ENCODE data around the gene UBA5. TPM values are rescaled to one million over a fixed set of nuclear protein-coding genes. Genes with fewer than 3 reads are reported as not detected.
A peak's percentile ranks its signal among the peaks of the same experiment; 100 is the strongest.

Gene UBA5
- total and polyA plus RNA-seq, 9 of the 15 experiments (the other 6 are each of a cell fraction or from before 2014, with no cell fraction given), result 8.1 to 71.1 (median 29.4) TPM

- no peak for TF ChIP-seq TSHZ1 (CRISPR knock-in tag; IDR thresholded peaks at IDR 0.05)
- no peak for TF ChIP-seq MTA1 (IDR thresholded peaks at IDR 0.05; ENCODE audit: borderline replicate concordance)
- TF ChIP-seq TRIM24 (IDR thresholded peaks at IDR 0.05), result no peak
- no peak for TF ChIP-seq ZFP30 (CRISPR knock-in tag; IDR thresholded peaks at IDR 0.05; ENCODE audit: borderline replicate concordance)
- TF ChIP-seq RAD21 (CRISPR knock-in tag; conservative IDR thresholded peaks at IDR 0.05 in 1 of 2, IDR thresholded peaks at IDR 0.05 in 1 of 2), result no peak
- no peak for TF ChIP-seq SMARCB1 (IDR thresholded peaks at IDR 0.05; ENCODE audit: insufficient read length, low read depth)
- TF ChIP-seq TEAD1 (CRISPR knock-in tag; IDR thresholded peaks at IDR 0.05), result no peak
- no peak for TF ChIP-seq HMGXB4 (CRISPR knock-in tag; IDR thresholded peaks at IDR 0.05)
- no peak for TF ChIP-seq POU5F1 (IDR thresholded peaks at IDR 0.05; ENCODE audit: borderline replicate concordance, low read depth, low read length, partially characterized antibody)
- no peak for TF ChIP-seq ZNF316 (IDR thresholded peaks at IDR 0.05)
- no peak for TF ChIP-seq SNAPC5 (CRISPR knock-in tag; IDR thresholded peaks at IDR 0.05)
- TF ChIP-seq TEAD4 (IDR thresholded peaks at IDR 0.05; ENCODE audit: low read length), result no peak
- no peak for TF ChIP-seq TEAD4 (CRISPR knock-in tag; IDR thresholded peaks at IDR 0.05; ENCODE audit: borderline replicate concordance)
- peak; percentile 51 for TF ChIP-seq POLR2A (conservative IDR thresholded peaks at IDR 0.05)
- no peak for TF ChIP-seq MAFG (tag; conservative IDR thresholded peaks at IDR 0.05)
- TF ChIP-seq NFRKB (IDR thresholded peaks at IDR 0.05; ENCODE audit: low read depth), result no peak
- 0 out of 2 replicates have a peak, but pooled peaks have one; percentile 60 for TF ChIP-seq THAP12 (CRISPR knock-in tag; IDR thresholded peaks at IDR 0.05)
- TF ChIP-seq MAFF (IDR thresholded peaks at IDR 0.05; ENCODE audit: low read length), result no peak
- no peak for TF ChIP-seq ZNF253 (CRISPR knock-in tag; conservative IDR thresholded peaks at IDR 0.05)
- TF ChIP-seq ELF2 (CRISPR knock-in tag; IDR thresholded peaks at IDR 0.05), result no peak
- TF ChIP-seq NFIX (CRISPR knock-in tag; IDR thresholded peaks at IDR 0.05; ENCODE audit: low read depth), result no peak
- TF ChIP-seq RBM34 (IDR thresholded peaks at IDR 0.05; ENCODE audit: borderline replicate concordance, insufficient read depth, low read length), result no peak
These were observed 63.2 kb downstream of the UBA5 start (continued) for GRCh38 chr3:132723024-132723950.

All from K562 (cell line).